HCT116 (cell line): ENCODE measurements around the gene ZDHHC14. TPM values are rescaled to one million over a fixed set of nuclear protein-coding genes. Genes with fewer than 3 reads are reported as not detected.

ENCODE experiments used
- ATAC-seq: fragments of 200-7000 bp; cut with Tn5 transposase; 2 replicates; pipeline ENCODE4 v1.9.1; 2020; ENCODE audit warnings: mild to moderate bottlenecking, moderate library complexity
- BruUV-seq: library from RNA; stranded (reverse); fragments of 400-500 nt; replicated peaks from 2 replicates; lab custom pipeline; 2021; lab: Mats Ljungman, UMichigan
- CTCF ChIA-PET: fragments of 300-600 bp; sonication (Branson Sonifier 250); formaldehyde crosslinking; loops from one replicate; lab custom pipeline; 2021; ENCODE audit warnings: antibody characterized with exemption; lab: Charles Lee
- POLR2A ChIA-PET: fragments of 300-600, 350-600 bp; sonication (Branson Sonifier 250); formaldehyde crosslinking; loops from one replicate; lab custom pipeline; 2021; ENCODE audit warnings: antibody characterized with exemption; lab: Charles Lee
- RAD21 ChIA-PET, 2 experiments: fragments of 300-600 bp; sonication (Branson Sonifier 250); formaldehyde crosslinking; loops; one replicate each; lab custom pipeline; 2023; ENCODE audit warnings: low total read pairs in 2 of 2; ENCODE audit not compliant: uncharacterized antibody in 2 of 2, unreplicated experiment in 2 of 2, low non-redundant PET in 1 of 2; lab: Charles Lee
- DNase-seq: peaks from one replicate; pipeline ENCODE4 v3.0.0-alpha.2; 2010; ENCODE audit warnings: low read depth, low spot score
- H2AFZ ChIP-seq: fragments of 200-600 bp; shearing (Covaris generic), sonication (generic); 2 replicates; pipeline ENCODE4 v1.6.1; 2017; ENCODE audit warnings: low read depth, mixed run types, mixed read lengths, antibody characterized with exemption, low read length; ENCODE audit not compliant: poor library complexity, severe bottlenecking
- H3K27ac ChIP-seq: 2 replicates; pipeline ENCODE4 v1.5.1; 2012; ENCODE audit warnings: low read depth, low read length
- H3K27me3 ChIP-seq: fragments of 200-600 bp; sonication (generic); 2 replicates; pipeline ENCODE4 v1.6.1; 2016; ENCODE audit warnings: mixed run types, low read length, mixed read lengths; ENCODE audit not compliant: insufficient read depth
- H3K36me3 ChIP-seq, 2 experiments: fragments of 200-500 bp in 1 of 2; fragments of 200-600 bp in 1 of 2; sonication (Bioruptor generic) in 1 of 2; sonication (generic) in 1 of 2; 2 replicates each; pipeline versions ENCODE4 v1.5.1 to v1.6.1; 2014 to 2016; ENCODE audit warnings: low read length in 2 of 2, inconsistent platforms in 1 of 2, mixed read lengths in 1 of 2, mixed run types in 1 of 2; ENCODE audit not compliant: insufficient read depth in 2 of 2, control insufficient read depth in 1 of 2
- H3K4me1 ChIP-seq, 2 experiments: fragments of 200-600 bp in 1 of 2; sonication (generic) in 1 of 2; 2 replicates each; pipeline versions ENCODE4 v1.5.1 to v1.6.1; 2012 to 2017; ENCODE audit warnings: low read length in 2 of 2, inconsistent platforms in 1 of 2, mild to moderate bottlenecking in 1 of 2, mixed read lengths in 1 of 2, mixed run types in 1 of 2, moderate library complexity in 1 of 2; ENCODE audit not compliant: insufficient read depth in 2 of 2, control insufficient read depth in 1 of 2
- H3K4me2 ChIP-seq: fragments of 200-600 bp; sonication (generic); 2 replicates; pipeline ENCODE4 v1.6.1; 2017; ENCODE audit warnings: mixed run types, low read length, mixed read lengths
- H3K4me3 ChIP-seq, 2 experiments: fragments of 200-600 bp in 1 of 2; sonication (generic) in 1 of 2; replicated peaks in 1 of 2; 2 replicates each; pipeline ENCODE4 v1.5.1; 2011 to 2016; ENCODE audit warnings: low read length in 2 of 2, control low read depth in 1 of 2, low read depth in 1 of 2, mild to moderate bottlenecking in 1 of 2, mixed read lengths in 1 of 2, mixed run types in 1 of 2
- H3K79me2 ChIP-seq: fragments of 200-600 bp; sonication (generic); 2 replicates; pipeline ENCODE4 v1.6.1; 2017; ENCODE audit warnings: mild to moderate bottlenecking, mixed run types, low read length, moderate library complexity, mixed read lengths; ENCODE audit not compliant: insufficient read depth
- H3K9ac ChIP-seq: fragments of 200-600 bp; sonication (generic); 2 replicates; pipeline ENCODE4 v1.6.1; 2016; ENCODE audit warnings: low read length, mixed read lengths
- H3K9me2 ChIP-seq: fragments of 200-600 bp; sonication (generic), shearing (Covaris generic); 2 replicates; pipeline ENCODE4 v1.6.1; 2017; ENCODE audit warnings: mixed run types, mild to moderate bottlenecking, moderate library complexity; ENCODE audit not compliant: insufficient read depth
- H3K9me3 ChIP-seq, 2 experiments: fragments of 200-500 bp in 1 of 2; fragments of 200-600 bp in 1 of 2; sonication (Bioruptor generic) in 1 of 2; sonication (generic) in 1 of 2; 2 replicates each; pipeline ENCODE4 v1.6.1; 2014 to 2017; ENCODE audit warnings: low read length in 2 of 2, mixed read lengths in 2 of 2, inconsistent platforms in 1 of 2, low read depth in 1 of 2, mild to moderate bottlenecking in 1 of 2, mixed run types in 1 of 2, moderate library complexity in 1 of 2; ENCODE audit not compliant: control insufficient read depth in 1 of 2, insufficient read depth in 1 of 2
- H4K20me1 ChIP-seq: fragments of 200-600 bp; sonication (generic), shearing (Covaris generic); 2 replicates; pipeline ENCODE4 v1.6.1; 2017; ENCODE audit warnings: mixed run types, mild to moderate bottlenecking, moderate library complexity; ENCODE audit not compliant: insufficient read depth
- EZH2 ChIP-seq: fragments of 200-600 bp; sonication (generic); IDR thresholded peaks from 2 replicates; pipeline ENCODE4 v1.6.1; 2017; ENCODE audit warnings: antibody characterized with exemption, mixed run types
- intact Hi-C: fragments of 100-400 bp; cut with micrococcal nuclease; formaldehyde crosslinking; loops from 2 replicates; pipeline ENCODE4 v1.10.0; 2022
- total RNA-seq: library from RNA; stranded (reverse); gene quantifications from one replicate; pipeline ENCODE4 v1.2.1, GENCODE V29; 2021; ENCODE audit not compliant: unreplicated experiment
- TF ChIP-seq, protein P1 (sequence below): IDR thresholded peaks from 2 replicates; pipeline ENCODE4 v1.6.1; 2012
- TF ChIP-seq, protein P2 (sequence below), 3 experiments: fragments of 200-600 bp in 1 of 3; sonication (generic) in 1 of 3; IDR thresholded peaks in 2 of 3; conservative IDR thresholded peaks in 1 of 3; 2 replicates each; pipeline ENCODE4 v1.5.1; 2012 to 2017; ENCODE audit warnings: low read depth in 2 of 3, low read length in 2 of 3, antibody characterized with exemption in 1 of 3, borderline replicate concordance in 1 of 3, control low read depth in 1 of 3, mild to moderate bottlenecking in 1 of 3, mixed read lengths in 1 of 3, mixed run types in 1 of 3, moderate library complexity in 1 of 3; ENCODE audit not compliant: insufficient read depth in 1 of 3
- TF ChIP-seq, protein P3 (sequence below): IDR thresholded peaks from 2 replicates; pipeline ENCODE4 v1.6.1; 2011; ENCODE audit warnings: mild to moderate bottlenecking, low read length, moderate library complexity; ENCODE audit not compliant: insufficient replicate concordance; ENCODE audit errors: extremely low read depth

Gene ZDHHC14
- total RNA-seq, 1 experiment from 2014 or later: 5.3 TPM

DNA sequence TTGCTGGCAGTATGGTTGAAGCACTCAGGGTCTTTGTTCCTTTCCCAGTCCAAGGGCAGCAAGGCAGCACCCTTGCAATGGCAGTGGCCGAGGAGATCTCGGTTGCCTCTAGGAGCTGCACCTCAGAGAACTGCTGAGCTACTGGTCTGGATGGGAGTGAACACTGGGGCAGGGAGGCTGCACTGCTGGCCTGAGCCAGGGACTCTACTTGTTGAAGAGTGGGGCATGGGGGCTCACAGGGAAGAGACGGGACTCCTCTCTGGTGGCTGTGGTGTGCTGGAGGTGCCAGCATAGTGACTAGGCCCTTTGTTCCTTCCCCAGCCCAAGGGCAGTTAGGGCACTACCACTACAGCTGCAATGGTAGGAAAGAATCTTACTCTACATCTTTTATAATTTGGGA is 203.0 kb downstream of the ZDHHC14 start:
- BruUV-seq: no TSS peak
- no peak overlapping the region for H3K9ac ChIP-seq

More for the DNA sequence above, 203.0 kb downstream of the ZDHHC14 start:
- TF ChIP-seq, protein P1, sequence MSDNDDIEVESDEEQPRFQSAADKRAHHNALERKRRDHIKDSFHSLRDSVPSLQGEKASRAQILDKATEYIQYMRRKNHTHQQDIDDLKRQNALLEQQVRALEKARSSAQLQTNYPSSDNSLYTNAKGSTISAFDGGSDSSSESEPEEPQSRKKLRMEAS: no peak
- TF ChIP-seq, protein P2, sequence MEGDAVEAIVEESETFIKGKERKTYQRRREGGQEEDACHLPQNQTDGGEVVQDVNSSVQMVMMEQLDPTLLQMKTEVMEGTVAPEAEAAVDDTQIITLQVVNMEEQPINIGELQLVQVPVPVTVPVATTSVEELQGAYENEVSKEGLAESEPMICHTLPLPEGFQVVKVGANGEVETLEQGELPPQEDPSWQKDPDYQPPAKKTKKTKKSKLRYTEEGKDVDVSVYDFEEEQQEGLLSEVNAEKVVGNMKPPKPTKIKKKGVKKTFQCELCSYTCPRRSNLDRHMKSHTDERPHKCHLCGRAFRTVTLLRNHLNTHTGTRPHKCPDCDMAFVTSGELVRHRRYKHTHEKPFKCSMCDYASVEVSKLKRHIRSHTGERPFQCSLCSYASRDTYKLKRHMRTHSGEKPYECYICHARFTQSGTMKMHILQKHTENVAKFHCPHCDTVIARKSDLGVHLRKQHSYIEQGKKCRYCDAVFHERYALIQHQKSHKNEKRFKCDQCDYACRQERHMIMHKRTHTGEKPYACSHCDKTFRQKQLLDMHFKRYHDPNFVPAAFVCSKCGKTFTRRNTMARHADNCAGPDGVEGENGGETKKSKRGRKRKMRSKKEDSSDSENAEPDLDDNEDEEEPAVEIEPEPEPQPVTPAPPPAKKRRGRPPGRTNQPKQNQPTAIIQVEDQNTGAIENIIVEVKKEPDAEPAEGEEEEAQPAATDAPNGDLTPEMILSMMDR (IDR thresholded peaks at IDR 0.05 in 2 of 3, conservative IDR thresholded peaks at IDR 0.05 in 1 of 3; ENCODE audit: borderline replicate concordance in 1 of 3, insufficient read depth in 1 of 3, low read depth in 2 of 3, low read length in 2 of 3): no peak
- TF ChIP-seq, protein P3, sequence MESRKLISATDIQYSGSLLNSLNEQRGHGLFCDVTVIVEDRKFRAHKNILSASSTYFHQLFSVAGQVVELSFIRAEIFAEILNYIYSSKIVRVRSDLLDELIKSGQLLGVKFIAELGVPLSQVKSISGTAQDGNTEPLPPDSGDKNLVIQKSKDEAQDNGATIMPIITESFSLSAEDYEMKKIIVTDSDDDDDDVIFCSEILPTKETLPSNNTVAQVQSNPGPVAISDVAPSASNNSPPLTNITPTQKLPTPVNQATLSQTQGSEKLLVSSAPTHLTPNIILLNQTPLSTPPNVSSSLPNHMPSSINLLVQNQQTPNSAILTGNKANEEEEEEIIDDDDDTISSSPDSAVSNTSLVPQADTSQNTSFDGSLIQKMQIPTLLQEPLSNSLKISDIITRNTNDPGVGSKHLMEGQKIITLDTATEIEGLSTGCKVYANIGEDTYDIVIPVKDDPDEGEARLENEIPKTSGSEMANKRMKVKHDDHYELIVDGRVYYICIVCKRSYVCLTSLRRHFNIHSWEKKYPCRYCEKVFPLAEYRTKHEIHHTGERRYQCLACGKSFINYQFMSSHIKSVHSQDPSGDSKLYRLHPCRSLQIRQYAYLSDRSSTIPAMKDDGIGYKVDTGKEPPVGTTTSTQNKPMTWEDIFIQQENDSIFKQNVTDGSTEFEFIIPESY: no peak
- TF ChIP-seq EZH2: no peak
- TF ChIP-seq, all 23 proteins: peak for 0
- H3K9me2 ChIP-seq: no peaks in the 10 kb centered on the region
- no peak for DNase-seq
- ATAC-seq: no peak
- no peaks in the 10 kb centered on the region for H3K36me3 ChIP-seq
- RAD21 ChIA-PET: no interaction called here
- H2AFZ ChIP-seq: no peak overlapping the region
- H3K27ac ChIP-seq: no peak overlapping the region
- H3K9me3 ChIP-seq: no peaks in the 10 kb centered on the region; a peak in 2 of 4 replicates
- H3K4me3 ChIP-seq: no peak overlapping the region
- no peaks in the 10 kb centered on the region for H4K20me1 ChIP-seq
- CTCF ChIA-PET: no interaction called here
- POLR2A ChIA-PET: no interaction called here
- H3K79me2 ChIP-seq: no peaks in the 10 kb centered on the region
- H3K27me3 ChIP-seq: no peaks in the 10 kb centered on the region
- no peak overlapping the region for H3K4me2 ChIP-seq
- H3K4me1 ChIP-seq: no peaks in the 10 kb centered on the region
- intact Hi-C loops: no loop called here
